AG04450 (cell line): ENCODE data around the gene MET. TPM values are rescaled to one million over a fixed set of nuclear protein-coding genes. Genes with fewer than 3 reads are reported as not detected.

Source experiments
- CTCF ChIA-PET: fragments of 300-600, 350-600 bp; formaldehyde crosslinking; extraction: SDS; loops from one replicate; lab custom pipeline; 2022; ENCODE audit warnings: antibody characterized with exemption, inconsistent platforms; lab: Charles Lee
- POLR2A ChIA-PET: fragments of 350-600 bp; formaldehyde crosslinking; extraction: SDS; loops from one replicate; lab custom pipeline; 2021; ENCODE audit warnings: antibody characterized with exemption, inconsistent platforms; lab: Yijun Ruan, JAX
- DNase-seq: peaks from one replicate; pipeline ENCODE4 v3.0.0-alpha.2; 2011; ENCODE audit warnings: low read depth, low spot score
- H3K27ac ChIP-seq: one replicate; pipeline ENCODE4 v1.5.1; 2012; ENCODE audit warnings: low read depth, low read length, control low read depth
- H3K27me3 ChIP-seq: one replicate; pipeline ENCODE4 v1.6.0; 2012; ENCODE audit warnings: low read length; ENCODE audit not compliant: control insufficient read depth, insufficient read depth
- H3K4me3 ChIP-seq: 2 replicates; pipeline ENCODE4 v1.5.1; 2011; ENCODE audit warnings: mild to moderate bottlenecking, low read depth, low read length, control low read depth
- H3K9me3 ChIP-seq: 2 replicates; pipeline ENCODE4 v1.5.1; 2012; ENCODE audit warnings: low read length; ENCODE audit not compliant: control insufficient read depth, insufficient read depth
- CTCF ChIP-seq: IDR thresholded peaks from 2 replicates; pipeline ENCODE4 v1.5.1; 2011; ENCODE audit warnings: low read depth, low read length, control low read depth, inconsistent platforms
- polyA plus RNA-seq: library from polyadenylated mRNA; depleted of rRNA; stranded (reverse); fragments of >200 nt; gene quantifications from 2 replicates; pipeline ENCODE4 v1.2.3, GENCODE V29; 2011

The MET gene
- polyA plus RNA-seq, 1 experiment = 20.8 TPM

- POLR2A ChIA-PET = no interaction called here
- Histone ChIP-seq H3K27me3 (no peaks in the 10 kb centered on the region), H3K4me3 (no peak overlapping the region), H3K9me3 (no peaks in the 10 kb centered on the region), H3K27ac (no peak overlapping the region)
- CTCF ChIA-PET = interaction anchor here (0.5 kb wide), 1 partner anchor 15 kb away, joined by 3 read pairs; no protein-coding TSS in a partner anchor
- TF ChIP-seq CTCF = no peak
- no peak for DNase-seq
Observed at GRCh38 chr7:116834815-116835504, 163.0 kb downstream of the MET start.

- DNase-seq = no peak
- Histone ChIP-seq H3K27ac (no peak overlapping the region), H3K27me3 (no peaks in the 10 kb centered on the region), H3K4me3 (no peak overlapping the region), H3K9me3 (no peaks in the 10 kb centered on the region)
- ChIA-PET CTCF (no interaction called here), POLR2A (interaction anchor here (0.6 kb wide), 1 partner anchor 254 kb away, joined by 4 read pairs; no protein-coding TSS in a partner anchor)
- TF ChIP-seq CTCF = no peak
Observed at GRCh38 chr7:116836048-116836447, 164.1 kb downstream of the MET start.

- no peaks in the 10 kb centered on the region for H3K9me3 ChIP-seq
- H3K27me3 ChIP-seq = no peaks in the 10 kb centered on the region
- no peak for DNase-seq
- no peak for TF ChIP-seq CTCF
- ChIA-PET POLR2A (no interaction called here), CTCF (no interaction called here)
- H3K27ac ChIP-seq = no peak overlapping the region
- H3K4me3 ChIP-seq = no peak overlapping the region
Observed at GRCh38 chr7:116836911-116837310, 164.9 kb downstream of the MET start.

GRCh38 chr7:116837586-116837985 lies 165.6 kb downstream of the MET start:
- POLR2A ChIA-PET = no interaction called here
- CTCF ChIA-PET = no interaction called here
- no peaks in the 10 kb centered on the region for H3K27me3 ChIP-seq
- TF ChIP-seq CTCF = no peak
- no peak overlapping the region for H3K4me3 ChIP-seq
- DNase-seq = no peak
- no peaks in the 10 kb centered on the region for H3K9me3 ChIP-seq
- H3K27ac ChIP-seq = no peak overlapping the region

GRCh38 chr7:116840256-116840655 lies 168.3 kb downstream of the MET start:
- Histone ChIP-seq H3K9me3 (no peaks in the 10 kb centered on the region), H3K27me3 (no peaks in the 10 kb centered on the region), H3K4me3 (no peak overlapping the region), H3K27ac (no peak overlapping the region)
- POLR2A ChIA-PET = no interaction called here
- no peak for TF ChIP-seq CTCF
- CTCF ChIA-PET = no interaction called here
- no peak for DNase-seq
